ENCODE data around the gene DOCK3.

DNA sequence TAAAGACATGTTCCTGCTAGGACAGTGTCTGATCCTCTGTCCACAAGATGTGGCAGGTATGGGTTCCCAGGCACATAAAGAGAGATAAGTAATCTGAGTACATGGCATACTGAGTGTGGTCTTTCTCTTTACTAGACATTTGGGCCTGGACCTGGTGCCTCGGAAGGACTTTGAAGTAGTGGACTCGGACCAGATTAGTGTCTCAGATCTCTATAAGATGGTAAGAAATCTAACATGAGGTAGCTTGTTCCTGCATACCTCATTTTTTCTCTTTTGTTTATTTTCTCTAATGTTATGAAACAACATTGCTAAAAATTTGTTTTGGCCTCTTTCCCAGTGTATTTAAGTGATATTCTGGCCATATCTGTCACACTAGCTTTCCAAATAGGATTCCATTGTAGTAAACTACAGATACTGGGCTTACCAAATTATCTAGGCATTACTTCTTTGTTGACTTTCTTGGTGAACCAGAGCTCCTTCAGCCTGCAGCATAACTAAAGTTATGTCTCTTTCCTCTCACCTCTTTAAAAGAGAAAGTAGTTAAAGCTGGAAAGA, 400.6 kb downstream of the DOCK3 start:
- no peak for TF ChIP-seq EZH2 (IDR thresholded peaks at IDR 0.05; ENCODE audit: low read length, unreplicated experiment)
- TF ChIP-seq, protein P1, sequence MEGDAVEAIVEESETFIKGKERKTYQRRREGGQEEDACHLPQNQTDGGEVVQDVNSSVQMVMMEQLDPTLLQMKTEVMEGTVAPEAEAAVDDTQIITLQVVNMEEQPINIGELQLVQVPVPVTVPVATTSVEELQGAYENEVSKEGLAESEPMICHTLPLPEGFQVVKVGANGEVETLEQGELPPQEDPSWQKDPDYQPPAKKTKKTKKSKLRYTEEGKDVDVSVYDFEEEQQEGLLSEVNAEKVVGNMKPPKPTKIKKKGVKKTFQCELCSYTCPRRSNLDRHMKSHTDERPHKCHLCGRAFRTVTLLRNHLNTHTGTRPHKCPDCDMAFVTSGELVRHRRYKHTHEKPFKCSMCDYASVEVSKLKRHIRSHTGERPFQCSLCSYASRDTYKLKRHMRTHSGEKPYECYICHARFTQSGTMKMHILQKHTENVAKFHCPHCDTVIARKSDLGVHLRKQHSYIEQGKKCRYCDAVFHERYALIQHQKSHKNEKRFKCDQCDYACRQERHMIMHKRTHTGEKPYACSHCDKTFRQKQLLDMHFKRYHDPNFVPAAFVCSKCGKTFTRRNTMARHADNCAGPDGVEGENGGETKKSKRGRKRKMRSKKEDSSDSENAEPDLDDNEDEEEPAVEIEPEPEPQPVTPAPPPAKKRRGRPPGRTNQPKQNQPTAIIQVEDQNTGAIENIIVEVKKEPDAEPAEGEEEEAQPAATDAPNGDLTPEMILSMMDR (conservative IDR thresholded peaks at IDR 0.05; ENCODE audit: low read depth, low read length), result no peak

Data from PC-3 (cell line).